COLO829 (cell line): ENCODE measurements around the gene CCDC97.
A peak's percentile ranks its signal among the peaks of the same experiment; 100 is the strongest.
"Not testable (repeated sequence)": the region's sequence is repeated elsewhere in the genome, so short reads cannot be mapped to it uniquely, and the experiment has no call there.

Experiments used
- DNase-seq: peaks from one replicate; pipeline ENCODE4 v3.0.0; 2012; ENCODE audit warnings: low spot score

CCDC97 gene

DNA sequence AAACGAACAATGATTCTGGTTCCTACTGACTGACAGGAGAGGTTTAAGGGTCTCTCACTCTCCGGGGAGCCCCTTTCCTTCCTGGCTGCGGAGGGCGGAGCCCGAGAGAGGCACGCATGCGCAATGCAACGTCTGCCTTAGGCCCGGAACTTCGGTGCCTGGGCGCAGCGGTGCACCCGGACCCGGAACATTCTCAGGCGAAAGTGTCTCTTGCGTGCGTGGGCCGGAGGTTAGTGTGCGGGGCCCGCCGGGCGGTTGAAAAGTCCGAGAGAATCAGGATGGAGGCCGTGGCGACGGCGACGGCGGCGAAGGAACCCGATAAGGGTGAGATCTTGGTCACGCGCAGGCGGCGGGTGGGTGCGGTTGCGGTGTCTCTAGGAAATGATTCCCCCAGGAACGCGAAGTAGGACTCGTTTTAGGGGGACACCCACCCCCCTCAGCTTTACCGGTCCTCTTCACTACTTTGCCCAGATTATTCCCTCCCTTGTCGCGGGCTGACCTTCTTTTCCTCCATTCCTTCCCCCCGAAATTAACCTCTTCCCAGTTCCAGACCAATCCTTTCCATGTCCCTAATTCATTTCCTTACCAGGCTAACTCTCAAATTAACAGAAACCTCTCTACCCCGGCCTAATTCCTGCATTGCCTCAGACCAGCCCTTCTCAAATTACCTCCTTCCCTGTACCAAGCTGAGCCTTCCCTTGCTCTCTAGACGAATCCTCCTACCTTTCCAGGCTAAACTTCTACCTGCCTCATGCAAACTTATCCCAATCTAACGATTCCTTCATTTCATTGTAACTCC lies at the start of gene CCDC97:
Gene CCDC97, plus strand, starts transcription at position 140 of the 799 bp plus-strand sequence. Its CDS starts 139 bp downstream, at position 279.
- DNase-seq: peak; percentile 97

DNA sequence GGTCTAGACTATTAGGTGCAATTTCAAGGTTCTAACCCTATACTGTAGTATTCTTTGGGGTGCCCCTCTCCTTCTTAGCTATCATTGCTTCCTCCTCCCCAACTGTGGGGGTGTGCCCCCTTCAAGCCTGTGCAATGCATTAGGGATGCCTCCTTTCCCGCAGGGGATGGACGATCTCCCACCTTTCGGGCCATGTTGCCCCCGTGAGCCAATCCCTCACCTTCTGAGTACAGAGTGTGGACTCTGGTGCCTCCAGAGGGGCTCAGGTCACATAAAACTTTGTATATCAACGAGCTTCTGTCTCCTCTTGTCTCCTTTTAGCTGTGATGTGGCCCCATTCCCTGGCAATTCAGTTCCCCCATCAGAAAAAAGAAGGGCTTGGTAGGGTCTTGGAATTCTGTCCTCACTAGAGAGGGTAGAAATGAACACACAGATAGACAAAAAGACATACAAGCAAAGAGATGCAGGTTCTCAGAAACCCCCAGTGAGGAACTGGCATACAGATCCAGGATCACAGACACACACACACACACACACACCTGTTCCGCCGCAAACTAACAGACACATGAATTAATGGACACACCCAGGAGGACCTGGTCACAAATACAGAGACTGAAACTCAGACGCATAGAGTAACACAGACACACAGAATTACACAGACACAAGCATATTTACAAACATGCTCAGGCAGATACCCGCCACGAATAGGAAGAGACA lies 48.3 kb upstream of the CCDC97 start:
- no peak for DNase-seq

DNA sequence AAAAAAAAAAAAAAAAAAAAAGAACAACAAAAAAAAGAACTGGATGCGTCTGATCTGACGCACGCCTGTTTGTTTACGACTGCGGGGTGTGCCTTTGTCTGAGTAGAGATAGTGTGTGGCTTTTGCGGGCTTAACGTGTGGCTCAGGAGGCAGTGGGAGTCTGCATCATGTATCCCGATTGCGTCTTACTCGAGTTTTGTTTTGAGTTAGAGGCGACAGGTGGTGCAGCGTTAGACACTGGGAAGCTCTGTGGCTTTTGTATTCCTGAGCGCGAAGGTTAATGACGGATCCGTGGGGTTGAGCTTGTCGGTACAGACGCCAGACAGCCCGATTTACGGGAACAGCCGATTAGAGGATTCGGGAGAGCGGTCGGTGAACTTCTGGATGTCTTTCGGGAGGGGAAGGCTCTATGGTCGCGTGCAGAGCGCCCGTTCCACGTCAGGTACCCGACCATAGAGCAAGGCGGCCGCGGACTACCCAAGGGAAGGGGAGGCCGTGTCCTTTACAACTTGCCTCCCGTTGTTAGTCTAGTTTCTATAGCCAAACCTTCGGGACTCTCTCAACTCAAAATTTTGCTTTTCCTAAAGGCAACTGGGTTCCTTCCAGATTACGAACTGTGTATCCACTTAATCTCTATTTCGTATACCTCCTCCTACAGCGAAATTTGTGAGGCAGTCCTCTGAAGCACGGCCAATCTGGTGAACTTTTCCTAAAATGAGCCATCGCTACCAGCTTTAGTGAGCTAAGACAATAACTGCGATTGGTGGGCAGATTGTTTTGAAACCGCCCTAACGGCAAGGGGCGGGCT lies 46.7 kb upstream of the CCDC97 start:
- no peak for DNase-seq

DNA sequence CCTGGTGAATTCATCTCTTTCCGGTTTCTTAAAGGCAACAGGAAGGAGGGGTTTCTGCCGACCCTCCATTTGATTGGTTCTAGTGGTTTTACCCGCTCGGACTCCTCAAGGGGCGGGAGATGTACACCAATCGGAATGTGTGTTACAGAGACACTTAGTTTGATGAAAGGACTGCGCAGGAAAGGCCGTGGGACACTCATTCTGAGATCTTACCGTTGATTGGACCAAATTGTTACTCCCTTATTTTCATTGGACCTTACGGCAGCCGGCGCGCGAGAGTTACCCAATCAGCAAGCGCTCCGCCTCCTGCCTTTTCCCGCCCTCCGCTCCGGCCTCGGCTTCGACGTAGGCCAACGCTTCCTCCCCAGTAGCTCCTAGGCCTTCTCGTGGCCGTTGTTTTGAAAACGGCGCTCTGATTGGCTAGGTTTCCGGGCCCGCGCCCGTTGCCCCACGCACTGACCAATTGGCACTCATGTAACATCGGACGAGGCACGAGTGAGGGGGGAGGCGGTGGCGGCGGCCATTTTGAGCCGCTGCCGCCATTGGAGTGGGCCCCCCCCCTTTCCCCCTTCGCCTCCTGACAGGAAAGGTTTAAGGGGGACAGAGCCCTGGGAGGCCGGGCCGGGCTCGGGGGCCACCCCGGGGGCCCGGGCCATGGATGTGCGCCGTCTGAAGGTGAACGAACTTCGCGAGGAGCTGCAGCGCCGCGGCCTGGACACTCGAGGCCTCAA lies 46.0 kb upstream of the CCDC97 start, which contains the start of gene HNRNPUL1:
Gene HNRNPUL1, plus strand, starts transcription at position 523 of the 731 bp plus-strand sequence. Its CDS starts 132 bp downstream, at position 655.
- peak; percentile 99 for DNase-seq

DNA sequence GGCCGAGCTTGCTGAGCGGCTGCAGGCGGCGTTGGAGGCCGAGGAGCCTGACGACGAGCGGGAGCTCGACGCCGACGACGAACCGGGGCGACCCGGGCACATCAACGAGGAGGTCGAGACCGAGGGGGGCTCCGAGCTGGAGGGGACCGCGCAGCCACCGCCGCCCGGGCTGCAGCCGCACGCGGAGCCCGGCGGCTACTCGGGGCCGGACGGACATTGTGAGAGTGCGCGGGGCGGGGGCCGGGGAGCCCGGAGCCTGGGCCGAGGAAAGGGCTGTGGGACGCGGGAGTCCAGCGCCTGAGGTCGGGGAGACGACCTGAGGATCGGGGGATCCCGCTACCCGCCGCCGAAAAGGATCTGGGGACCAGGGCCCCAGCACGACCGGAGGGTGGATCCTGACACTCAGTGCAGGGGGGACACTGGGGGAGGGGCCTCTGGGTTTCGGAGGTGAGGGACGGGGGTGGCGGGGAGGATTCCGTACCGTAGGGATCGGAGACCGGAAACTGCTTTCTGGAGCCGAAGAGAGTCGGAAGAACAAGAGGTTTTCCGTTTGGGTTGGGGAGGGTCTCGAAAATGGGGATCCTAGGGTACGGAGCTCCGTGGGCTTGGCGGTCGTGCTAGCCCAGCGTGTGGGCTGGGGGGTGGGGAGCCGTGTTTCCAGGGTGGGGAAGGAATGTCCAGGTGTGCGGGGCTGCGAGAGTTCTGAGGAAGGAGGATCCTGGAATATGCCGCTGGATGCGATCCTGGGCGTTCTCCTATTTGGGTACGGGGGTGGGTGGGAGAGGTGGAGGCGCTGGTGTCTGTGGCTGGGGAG lies 45.2 kb upstream of the CCDC97 start:
- DNase-seq: peak; percentile 48

DNA sequence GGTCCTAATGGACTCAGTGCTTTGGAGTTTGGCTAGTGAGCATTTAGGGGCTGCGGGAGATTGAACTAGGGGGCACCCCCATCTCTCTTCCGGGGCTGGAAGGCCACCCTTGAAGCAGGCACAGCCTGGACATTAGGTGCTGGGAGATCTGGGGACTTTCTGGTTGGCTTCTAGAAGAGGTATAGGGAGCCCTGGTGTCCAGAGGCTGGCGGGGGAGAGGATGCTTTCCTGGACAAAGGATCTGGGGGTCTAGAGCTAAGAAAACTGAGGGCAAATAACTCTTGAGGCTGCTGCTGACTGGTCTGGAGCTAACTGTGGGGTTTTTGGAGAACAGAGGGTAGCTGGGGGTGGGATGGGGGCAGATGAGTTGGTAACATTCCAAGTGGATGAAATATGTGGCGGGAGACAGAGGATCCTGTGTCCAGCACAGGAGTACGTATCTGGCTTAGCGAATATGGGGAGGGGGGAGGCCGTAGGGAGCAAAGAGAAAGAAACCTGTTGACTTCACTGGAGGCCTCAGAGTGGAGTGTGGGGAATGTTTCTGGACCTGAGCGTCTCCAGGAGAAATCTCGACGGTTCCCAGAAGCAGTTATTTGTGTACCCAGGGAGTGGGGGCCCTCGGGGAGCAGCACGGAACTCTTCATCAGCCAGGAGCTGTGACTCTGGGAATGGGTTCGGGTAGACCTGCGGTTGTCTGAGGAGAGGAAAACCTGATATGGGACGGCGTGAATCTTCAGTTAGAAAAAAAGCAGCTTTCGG lies 44.4 kb upstream of the CCDC97 start:
- DNase-seq: peak; percentile 52

DNA sequence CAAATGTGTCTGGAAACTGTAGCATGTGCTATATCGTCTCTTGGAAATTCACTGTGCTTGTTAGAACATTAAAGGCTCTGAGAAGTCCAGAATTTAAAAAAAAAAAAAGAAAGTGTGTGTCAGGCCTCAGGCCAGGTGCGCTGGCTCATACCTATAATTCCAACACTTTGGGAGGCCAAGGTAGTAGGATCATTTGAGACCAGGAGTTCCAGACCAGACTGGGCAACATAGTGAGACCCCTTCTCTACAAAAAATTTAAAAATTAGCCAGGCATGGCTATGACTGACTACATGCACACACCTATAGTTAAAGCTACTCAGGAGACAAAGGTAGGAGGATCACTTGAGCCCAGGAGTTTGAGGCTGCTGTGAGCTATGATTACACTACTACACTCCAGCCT lies 40.9 kb upstream of the CCDC97 start:
- no peak for DNase-seq

DNA sequence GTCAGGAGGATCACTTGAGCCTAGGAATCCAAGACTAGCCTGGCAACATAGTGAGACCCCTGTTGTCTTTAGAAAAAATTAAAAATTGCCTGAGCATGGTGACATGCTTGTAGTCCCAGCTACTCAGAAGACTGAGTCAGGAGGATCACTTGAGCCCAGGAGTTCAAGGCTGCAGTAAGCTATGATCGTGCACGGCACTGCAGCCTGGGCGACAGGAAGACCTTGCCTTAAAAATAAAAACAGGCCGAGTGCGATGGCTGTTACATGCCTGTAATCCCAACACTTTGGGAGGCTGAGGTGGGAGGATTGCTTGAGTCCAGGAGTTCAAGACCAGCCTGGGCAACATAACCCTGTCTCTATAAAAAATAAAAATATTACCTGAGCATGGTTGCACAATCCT lies 40.4 kb upstream of the CCDC97 start:
- DNase-seq: no peak

DNA sequence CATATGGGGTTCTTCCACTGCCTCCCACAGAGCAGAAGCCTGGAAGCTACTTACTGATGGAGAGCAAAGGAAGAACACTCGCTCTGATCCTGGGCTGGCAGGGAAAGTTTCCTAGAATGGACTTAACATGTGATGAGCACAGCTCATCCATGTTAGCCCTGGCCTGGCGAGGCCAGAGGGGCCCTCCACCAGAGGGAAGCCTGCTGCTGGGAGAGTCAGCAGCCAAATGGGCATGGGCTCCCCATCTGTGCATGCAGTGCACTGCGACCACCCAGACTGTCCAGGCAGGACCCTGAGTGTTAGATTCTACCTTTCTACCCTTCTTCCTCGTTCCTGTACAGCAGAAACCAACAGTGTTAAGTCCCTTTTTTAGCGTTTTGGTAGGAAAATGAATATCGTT lies 36.9 kb upstream of the CCDC97 start:
- no peak for DNase-seq

DNA sequence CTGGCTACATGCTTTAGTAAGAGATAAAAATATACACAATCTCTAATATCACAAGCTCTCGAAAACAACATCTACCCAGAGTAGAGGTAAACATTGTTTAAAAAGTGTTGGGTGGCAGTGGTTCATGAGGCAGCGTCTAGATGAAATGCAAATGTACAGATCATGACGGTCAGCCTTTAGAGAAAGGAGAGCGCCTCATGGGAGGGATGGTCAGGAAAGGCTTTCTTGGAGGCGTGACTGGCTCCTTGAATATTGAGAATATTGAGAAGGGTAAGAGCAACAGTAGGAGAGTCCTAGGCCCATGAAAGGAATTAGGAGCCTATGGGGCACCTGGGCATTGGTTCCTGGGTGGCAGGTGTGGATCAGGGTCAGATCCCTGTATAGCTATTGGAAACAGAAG lies 35.2 kb upstream of the CCDC97 start:
- no peak for DNase-seq

DNA sequence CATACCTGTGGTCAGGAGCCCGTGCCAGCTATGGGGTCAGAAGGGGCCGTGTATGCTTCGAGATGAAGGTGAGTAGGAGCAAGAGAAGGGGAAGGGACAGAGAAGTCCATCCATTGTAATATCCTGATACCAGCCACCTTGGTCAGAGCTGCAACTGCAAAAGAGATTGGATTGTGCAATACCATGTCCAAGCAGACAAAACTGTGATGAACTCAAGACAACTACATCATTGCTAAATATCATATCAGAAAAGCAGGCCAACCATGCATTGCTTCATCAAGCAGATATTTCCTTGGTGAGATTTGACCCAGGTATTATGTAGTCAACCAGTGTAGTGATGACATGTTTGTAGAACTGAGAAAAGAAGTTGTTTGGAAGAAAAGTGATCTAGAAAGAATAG lies 33.7 kb upstream of the CCDC97 start:
- DNase-seq: no peak

DNA sequence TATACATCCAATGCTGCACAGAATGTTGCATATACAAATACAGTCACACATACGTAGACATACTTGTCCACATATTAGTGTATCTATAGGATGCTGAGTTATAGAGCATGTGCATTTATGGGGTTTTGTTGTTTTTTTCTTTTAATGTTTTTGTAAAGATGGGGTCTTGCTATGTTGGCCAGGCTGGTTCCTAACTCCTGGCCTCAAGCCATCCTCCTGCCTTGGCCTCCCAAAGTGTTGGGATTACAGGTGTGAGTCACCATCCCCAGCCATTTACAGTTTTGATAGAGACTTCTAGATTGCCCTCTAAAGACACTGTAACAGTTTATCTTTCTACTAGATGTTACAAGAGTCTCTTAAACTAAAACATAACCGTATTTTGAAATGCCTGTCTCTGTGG lies 31.5 kb upstream of the CCDC97 start:
- no peak for DNase-seq

DNA sequence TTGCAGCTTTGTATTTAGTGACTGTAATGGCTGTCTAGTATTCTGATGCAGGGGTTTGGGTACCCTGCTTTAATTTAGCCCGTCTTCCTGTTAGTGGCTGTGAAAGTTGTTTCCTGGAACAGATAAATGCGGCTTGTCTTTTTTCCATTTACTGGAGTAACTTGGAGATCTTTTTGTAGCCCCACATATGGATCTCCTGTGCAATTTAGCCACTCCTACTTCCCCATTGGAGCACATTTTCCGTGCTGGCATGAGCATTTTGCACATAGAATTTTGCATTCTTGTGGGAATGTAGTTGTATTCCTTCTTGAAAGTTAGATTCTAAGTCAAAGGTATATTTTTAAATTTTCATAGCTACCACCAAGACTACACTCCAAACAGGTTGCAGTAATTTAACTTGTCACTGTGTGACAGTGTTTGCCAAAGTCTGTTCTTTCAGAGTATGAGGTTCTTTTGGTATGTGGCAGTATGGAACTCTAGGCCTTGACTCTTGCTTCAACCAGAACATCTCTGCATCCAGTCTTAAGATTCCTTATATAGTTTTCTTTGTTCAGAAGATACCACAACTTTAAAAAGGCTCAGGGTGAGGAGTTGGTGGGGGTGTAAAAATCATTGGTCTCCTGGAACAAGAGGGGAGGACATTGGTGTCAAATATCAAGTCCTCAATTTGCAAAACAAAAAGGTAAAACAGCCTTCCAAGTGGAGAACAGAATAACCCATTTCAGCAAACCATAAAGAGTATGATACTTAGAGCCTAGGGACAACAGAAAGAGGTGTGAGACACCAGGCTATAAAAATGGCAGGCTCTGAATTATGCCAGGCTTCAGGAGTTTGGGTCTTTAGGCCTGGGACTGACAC lies 21.1 kb upstream of the CCDC97 start:
- DNase-seq: no peak

DNA sequence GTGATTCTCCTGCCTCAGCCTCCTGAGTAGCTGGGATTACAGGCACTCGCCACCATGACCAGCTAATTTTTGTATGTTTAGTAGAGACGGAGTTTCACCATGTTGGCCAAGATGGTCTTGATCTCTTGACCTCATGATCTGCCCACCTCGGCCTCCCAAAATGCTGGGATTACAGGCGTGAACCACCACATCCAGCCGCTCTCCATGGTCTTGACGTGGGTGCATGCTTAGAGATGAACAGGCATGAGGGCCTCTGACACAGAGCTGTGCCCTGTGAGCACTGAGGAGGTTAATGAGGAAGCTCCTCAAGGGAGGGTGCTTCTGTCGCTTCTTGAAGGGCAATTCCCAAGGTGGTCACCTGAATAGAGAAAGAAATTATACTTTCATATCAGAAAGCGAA lies 20.2 kb upstream of the CCDC97 start:
- DNase-seq: not testable (repeated sequence)

DNA sequence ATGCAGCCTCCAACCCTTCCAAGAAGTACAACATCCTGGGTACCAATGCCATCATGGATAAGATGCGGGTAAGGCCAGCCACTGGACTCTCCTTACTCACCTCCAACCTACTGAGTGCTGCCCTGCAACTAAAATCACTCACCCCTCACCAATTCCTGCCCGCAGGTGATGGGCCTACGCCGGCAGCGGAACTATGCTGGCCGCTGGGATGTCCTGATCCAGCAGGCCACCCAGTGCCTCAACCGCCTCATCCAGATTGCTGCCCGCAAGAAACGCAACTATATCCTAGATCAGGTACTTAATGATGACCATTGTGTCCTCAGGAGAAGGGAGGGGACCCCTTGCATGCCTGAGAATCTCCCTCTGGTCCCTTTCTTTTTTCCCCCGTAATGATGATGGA lies 15.6 kb upstream of the CCDC97 start:
- DNase-seq: no peak

DNA sequence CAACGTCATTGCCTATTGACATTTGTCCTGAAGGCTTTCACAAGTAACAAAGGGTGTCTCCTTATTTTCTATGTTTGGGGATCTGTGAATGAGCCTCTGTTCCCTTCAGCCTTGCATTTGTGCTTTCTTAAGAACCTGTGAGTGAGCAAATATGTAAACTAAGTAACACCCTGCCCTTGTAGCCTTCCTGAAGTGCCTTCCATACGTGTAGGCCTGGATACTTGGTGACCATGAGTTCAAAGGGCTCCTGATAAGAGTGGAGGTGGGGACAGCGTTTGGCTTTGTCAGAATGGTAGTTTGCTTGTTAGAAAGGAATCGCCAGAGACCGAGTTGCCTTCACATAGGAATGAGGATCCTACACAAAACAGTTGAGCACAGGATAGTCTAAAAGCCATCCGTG lies 14.5 kb upstream of the CCDC97 start:
- DNase-seq: no peak

DNA sequence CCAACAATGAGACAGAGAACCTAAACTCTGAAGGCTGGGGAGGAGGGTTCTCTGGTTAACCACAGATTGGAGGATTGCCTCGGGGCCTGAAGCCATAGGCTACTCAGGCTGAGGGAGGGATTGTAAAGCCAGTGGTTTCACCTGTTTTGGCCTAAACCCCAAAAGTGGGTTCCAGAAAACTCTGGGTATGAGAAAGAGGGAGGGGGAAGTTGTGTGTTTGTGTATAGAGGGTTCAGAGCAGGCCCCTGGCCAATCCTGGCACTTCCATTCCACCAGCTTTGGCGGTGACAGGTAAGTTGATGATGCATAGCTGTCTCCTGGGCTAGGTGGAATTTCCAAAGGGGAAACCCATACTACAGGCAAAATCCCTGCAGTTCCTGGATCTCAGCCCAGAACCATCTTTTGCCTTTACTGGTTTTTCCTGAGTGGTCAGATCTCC lies 13.5 kb upstream of the CCDC97 start:
- no peak for DNase-seq

DNA sequence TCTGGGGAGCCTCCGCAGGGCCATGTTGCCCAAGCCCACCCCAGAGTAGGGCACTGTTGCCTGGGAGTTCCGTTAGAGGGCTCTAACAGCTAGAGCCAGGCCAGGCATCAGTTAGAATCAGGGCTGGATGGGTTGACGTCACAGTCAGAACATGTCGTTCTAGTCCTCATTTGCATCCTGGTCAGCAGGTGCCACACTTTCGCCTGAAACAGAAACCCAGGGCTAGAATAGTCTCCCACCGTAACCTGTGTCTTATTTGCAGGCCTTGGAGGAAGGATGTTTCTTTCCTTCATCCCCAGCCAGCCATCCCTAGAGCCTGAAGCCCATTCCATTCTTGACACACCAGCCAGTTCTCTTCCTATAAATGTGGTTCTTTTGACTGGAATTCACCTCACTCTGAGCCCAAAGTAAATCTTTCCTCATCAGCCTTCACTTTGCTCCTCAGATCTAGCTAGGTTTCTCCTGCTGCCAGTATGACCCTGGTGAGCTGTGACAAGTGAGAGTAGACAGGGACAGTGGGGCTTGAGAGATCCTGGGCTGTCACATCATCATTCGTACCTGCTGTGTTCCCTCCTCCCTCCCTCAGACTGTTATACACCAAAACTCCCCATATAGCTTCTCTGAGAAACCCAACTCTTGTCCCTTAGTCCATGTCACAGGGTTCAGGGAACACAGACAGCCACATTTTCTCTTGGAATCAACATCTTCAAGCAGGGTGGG lies 12.2 kb upstream of the CCDC97 start:
- no peak for DNase-seq
